HG02885 (cell line): ENCODE measurements around the gene LIN9.
A peak's percentile ranks its signal among the peaks of the same experiment; 100 is the strongest.
"Not testable (repeated sequence)": the region's sequence is repeated elsewhere in the genome, so short reads cannot be mapped to it uniquely, and the experiment has no call there.

Experiments
- ATAC-seq: cut with Tn5 transposase; IDR thresholded peaks from one replicate; pipeline ENCODE4 v1.9.1; 2021; ENCODE audit warnings: mild to moderate bottlenecking; ENCODE audit not compliant: unreplicated experiment, poor library complexity

The LIN9 gene

GRCh38 chr1:226220473-226221189 is 88.3 kb downstream of the LIN9 start:
- no peak for ATAC-seq

- no peak for ATAC-seq
Observed at GRCh38 chr1:226217273-226217672, 91.7 kb downstream of the LIN9 start.

GRCh38 chr1:226216056-226216455 is 92.9 kb downstream of the LIN9 start:
- no peak for ATAC-seq

GRCh38 chr1:226215239-226215638 is 93.7 kb downstream of the LIN9 start:
- ATAC-seq: no peak

GRCh38 chr1:226212545-226212944 is 96.4 kb downstream of the LIN9 start:
- no peak for ATAC-seq

- ATAC-seq: no peak
Observed at GRCh38 chr1:226211181-226211821, 97.7 kb downstream of the LIN9 start.

- ATAC-seq: no peak
Observed at GRCh38 chr1:226210571-226211176, 98.3 kb downstream of the LIN9 start.

GRCh38 chr1:226209307-226210059 is 99.5 kb downstream of the LIN9 start:
- ATAC-seq: no peak

DNA sequence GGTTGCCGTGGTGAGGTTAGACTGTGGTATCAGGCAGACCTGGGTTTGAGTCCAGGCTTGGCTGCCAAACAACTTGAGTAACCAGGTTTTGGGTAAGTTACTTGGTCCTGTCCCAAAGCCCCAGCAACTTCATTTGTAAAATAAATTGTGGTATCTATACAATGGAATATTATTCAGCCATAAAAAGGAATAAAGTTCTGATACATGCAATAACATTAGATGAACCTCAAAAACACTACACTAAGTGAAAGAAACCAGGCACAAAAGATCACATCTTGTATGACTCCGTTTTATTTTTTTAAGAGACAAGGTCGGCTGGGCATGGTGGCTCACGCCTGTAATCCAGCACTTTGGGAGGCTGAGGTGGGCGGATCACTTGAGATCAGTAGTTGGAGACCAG is 101.9 kb downstream of the LIN9 start:
- no peak for ATAC-seq

- ATAC-seq: no peak
Observed at GRCh38 chr1:226204198-226204597, 104.8 kb downstream of the LIN9 start.

DNA sequence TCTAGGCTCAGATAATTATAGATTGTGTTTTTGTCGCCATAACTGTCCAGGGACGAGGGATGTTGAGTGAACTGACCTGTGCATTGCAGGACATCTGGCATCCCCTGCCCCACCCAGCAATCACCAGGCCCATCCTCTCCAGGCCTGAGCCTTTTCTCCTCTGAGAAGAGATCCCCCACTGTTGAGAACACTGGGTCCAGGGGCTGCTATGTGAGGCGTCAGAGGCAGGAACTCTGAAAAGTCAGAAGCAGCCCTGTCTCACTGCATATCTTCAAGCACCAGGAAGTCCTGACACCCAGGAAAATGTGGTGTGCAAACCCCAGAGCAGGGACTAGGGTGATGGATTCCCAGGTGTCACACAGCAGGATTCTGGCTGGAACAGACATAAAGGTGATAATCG is 105.3 kb downstream of the LIN9 start:
- ATAC-seq: no peak

- no peak for ATAC-seq
Observed at GRCh38 chr1:226203240-226203639, 105.7 kb downstream of the LIN9 start.

GRCh38 chr1:226202666-226203065 is 106.3 kb downstream of the LIN9 start:
- not testable (repeated sequence) for ATAC-seq

DNA sequence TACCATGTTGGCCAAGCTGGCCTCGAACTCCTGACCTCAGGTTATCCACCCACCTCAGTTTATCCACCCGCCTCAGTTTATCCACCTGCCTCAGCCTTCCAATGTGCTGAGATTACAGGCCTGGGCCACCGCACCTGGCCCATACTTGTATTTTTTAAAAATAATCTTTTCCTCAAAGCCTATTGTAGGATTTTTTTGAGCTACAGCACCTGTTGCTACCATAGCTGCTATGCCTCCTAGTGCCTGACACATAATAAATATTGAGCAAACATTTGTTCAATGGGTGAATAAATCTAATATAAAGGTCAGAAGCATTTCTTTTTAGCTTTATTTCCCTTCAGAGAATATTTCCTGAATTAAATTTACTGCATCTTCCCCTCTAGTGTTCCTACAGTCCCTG is 106.7 kb downstream of the LIN9 start:
- no peak for ATAC-seq

DNA sequence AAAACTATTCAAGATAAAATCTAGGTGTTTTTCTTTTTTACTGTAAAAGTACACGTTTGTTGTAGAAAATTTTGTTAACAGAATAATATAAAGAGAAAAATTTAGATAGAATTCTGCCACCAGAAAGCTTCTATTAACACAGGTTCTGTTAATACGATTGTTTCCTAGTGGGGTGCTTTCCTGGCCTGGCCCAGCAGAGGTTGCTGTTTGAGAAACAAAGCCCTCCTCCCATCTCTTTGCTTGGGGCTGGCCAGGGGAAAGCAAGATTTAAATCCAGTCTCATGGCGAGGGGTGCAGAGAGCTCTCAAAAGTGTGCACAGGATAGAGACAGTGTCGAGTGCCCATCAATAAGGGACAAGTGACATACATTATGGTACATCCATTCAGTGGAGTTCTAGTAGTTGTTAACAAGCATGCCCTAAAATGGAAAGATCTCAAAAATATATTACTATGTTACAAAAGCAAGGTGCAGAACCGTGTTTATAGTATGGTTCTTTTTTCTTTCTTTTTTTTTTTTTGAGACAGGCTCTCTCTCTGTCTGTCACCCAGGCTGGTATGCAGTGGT is 107.9 kb downstream of the LIN9 start:
- ATAC-seq: peak; percentile 62

DNA sequence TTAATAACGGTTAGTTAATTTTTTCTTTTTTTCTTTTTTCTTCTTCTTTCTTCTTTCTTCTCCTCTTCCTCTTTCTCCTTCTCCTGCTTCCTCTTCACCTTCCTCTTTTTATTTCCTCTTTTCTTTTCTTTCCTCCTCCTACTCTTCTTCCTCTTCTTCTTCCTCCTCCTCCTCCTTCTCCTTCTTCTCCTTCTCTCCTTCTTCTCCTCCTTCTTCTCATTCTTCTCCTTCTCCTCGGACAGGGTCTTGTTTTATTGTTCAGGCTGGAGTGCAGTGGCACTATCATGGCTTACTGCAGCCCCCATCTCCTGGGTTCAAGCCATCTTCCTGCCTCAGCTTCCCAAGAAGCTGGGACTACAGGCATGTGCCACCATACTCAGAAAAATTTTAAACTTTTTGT is 109.0 kb downstream of the LIN9 start:
- no peak for ATAC-seq

- ATAC-seq: no peak
Observed at GRCh38 chr1:226195144-226195543, 113.8 kb downstream of the LIN9 start.

- no peak for ATAC-seq
Observed at GRCh38 chr1:226187380-226187779, 121.6 kb downstream of the LIN9 start.

GRCh38 chr1:226187019-226187322 is 122.0 kb downstream of the LIN9 start:
- ATAC-seq: no peak

- ATAC-seq: peak; percentile 94
Observed at GRCh38 chr1:226186124-226187018, 122.6 kb downstream of the LIN9 start, which contains the start of gene ACBD3. TSS of gene ACBD3 (minus strand) at chr1:226186741. CDS start at chr1:226186675, 66 bp downstream.
